ENCODE results near the gene ETFA. TPM values are rescaled to one million over a fixed set of nuclear protein-coding genes. Genes with fewer than 3 reads are reported as not detected.

ETFA gene
- total and polyA plus RNA-seq, 2 of the 8 experiments (the other 6 are each of a cell fraction or from before 2014, with no cell fraction given): 60.9 to 90.0 TPM

- no peak for TF ChIP-seq EP300 (IDR thresholded peaks at IDR 0.05; ENCODE audit: borderline replicate concordance in 1 of 2, low read depth in 2 of 2, low read length in 2 of 2)
- no peak for TF ChIP-seq EGR1 (IDR thresholded peaks at IDR 0.05; ENCODE audit: borderline replicate concordance, low read depth, low read length)
- no peak for TF ChIP-seq TCF12 (IDR thresholded peaks at IDR 0.05; ENCODE audit: low read depth, low read length)
- TF ChIP-seq HDAC2 (IDR thresholded peaks at IDR 0.05; ENCODE audit: borderline replicate concordance in 1 of 2, low read depth in 2 of 2, low read length in 2 of 2): no peak
- TF ChIP-seq CTCF (IDR thresholded peaks at IDR 0.05; ENCODE audit: control extremely low read depth in 1 of 3, insufficient read depth in 1 of 3, low read depth in 1 of 3, low read length in 3 of 3): no peak
- TF ChIP-seq SP2 (IDR thresholded peaks at IDR 0.05; ENCODE audit: low read length): no peak
- no peak for TF ChIP-seq CHD2 (IDR thresholded peaks at IDR 0.05; ENCODE audit: low read length)
- no peak; the same call in 1 of the 2 replicates for TF ChIP-seq YY1 (IDR thresholded peaks at IDR 0.05; ENCODE audit: low read depth, low read length)
- TF ChIP-seq SP1 (IDR thresholded peaks at IDR 0.05; ENCODE audit: low read depth, low read length): peak; percentile 51; the same call in 1 of the 2 replicates
- 0 out of 2 replicates have a peak, but pooled peaks have one; percentile 15 for TF ChIP-seq TBP (IDR thresholded peaks at IDR 0.05; ENCODE audit: low read depth, low read length)
- no peak for TF ChIP-seq MAFK (IDR thresholded peaks at IDR 0.05; ENCODE audit: low read depth, low read length)
- TF ChIP-seq PHF8 (conservative IDR thresholded peaks at IDR 0.05; ENCODE audit: low read depth, low read length): 0 out of 2 replicates have a peak, but pooled peaks have one; percentile 23
- TF ChIP-seq TAF1 (IDR thresholded peaks at IDR 0.05; ENCODE audit: low read depth, low read length): no peak
- TF ChIP-seq SUZ12 (IDR thresholded peaks at IDR 0.05; ENCODE audit: low read length): peak; percentile 54; the same call in 1 of the 2 replicates
- no peak for TF ChIP-seq JUND (IDR thresholded peaks at IDR 0.05; ENCODE audit: low read length)
- no peak for TF ChIP-seq CEBPB (IDR thresholded peaks at IDR 0.05; ENCODE audit: low read depth, low read length)
- no peak for TF ChIP-seq CBX5 (IDR thresholded peaks at IDR 0.05; ENCODE audit: low read depth, low read length)
- peak; percentile 82 for TF ChIP-seq KDM4A (IDR thresholded peaks at IDR 0.05; ENCODE audit: low read depth, low read length, severe bottlenecking)
- peak; percentile 39; the same call in 1 of the 2 replicates for TF ChIP-seq KDM1A (IDR thresholded peaks at IDR 0.05; ENCODE audit: borderline replicate concordance, low read length)
- 0 out of 2 replicates have a peak, but pooled peaks have one; percentile 83 for TF ChIP-seq RBBP5 (IDR thresholded peaks at IDR 0.05; ENCODE audit: borderline replicate concordance, low read depth, low read length)
- TF ChIP-seq POLR2AphosphoS5 (IDR thresholded peaks at IDR 0.05; ENCODE audit: low read depth, low read length): no peak
- no peak for TF ChIP-seq SAP30 (IDR thresholded peaks at IDR 0.05; ENCODE audit: insufficient read depth, insufficient replicate concordance, low read length)
Measured at GRCh38 chr15:76345880-76346668, 34.8 kb upstream of the ETFA start (continued).

All from H1 (cell line).